GM18526 (cell line): ENCODE measurements around the gene DPCD.

Experiments
- POLR2A ChIP-seq: IDR thresholded peaks from 3 replicates; pipeline ENCODE4 v1.6.1; 2011; ENCODE audit not compliant: insufficient read length; ENCODE audit errors: extremely low read depth

The DPCD gene

GRCh38 chr10:101563497-101564040 lies 24.6 kb upstream of the DPCD start:
- TF ChIP-seq POLR2A, result no peak

DNA sequence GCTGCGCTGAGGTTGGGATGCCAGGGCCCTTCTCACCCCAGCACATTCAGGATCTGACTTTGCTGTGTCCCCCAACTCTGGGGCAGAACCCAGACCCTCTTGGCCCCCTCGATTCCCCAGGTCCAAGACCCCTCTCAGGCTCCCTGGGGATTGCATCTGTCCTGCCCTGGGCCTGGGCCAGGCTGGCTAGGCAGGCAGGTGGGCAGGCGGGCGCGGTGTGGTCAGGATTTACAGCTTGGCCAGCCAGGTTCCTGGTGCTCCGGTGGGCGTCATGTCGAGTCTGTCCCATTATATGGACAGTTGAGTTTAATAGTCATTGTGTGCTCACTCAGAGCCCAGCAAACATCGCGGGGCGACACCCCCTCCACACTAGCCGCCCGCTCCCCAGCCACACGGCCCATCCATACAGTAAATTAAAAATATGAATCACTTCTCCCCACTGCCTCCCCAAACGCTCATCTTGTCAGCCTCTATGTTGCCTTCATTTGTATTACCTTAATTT lies 23.6 kb upstream of the DPCD start:
- TF ChIP-seq POLR2A, result no peak

DNA sequence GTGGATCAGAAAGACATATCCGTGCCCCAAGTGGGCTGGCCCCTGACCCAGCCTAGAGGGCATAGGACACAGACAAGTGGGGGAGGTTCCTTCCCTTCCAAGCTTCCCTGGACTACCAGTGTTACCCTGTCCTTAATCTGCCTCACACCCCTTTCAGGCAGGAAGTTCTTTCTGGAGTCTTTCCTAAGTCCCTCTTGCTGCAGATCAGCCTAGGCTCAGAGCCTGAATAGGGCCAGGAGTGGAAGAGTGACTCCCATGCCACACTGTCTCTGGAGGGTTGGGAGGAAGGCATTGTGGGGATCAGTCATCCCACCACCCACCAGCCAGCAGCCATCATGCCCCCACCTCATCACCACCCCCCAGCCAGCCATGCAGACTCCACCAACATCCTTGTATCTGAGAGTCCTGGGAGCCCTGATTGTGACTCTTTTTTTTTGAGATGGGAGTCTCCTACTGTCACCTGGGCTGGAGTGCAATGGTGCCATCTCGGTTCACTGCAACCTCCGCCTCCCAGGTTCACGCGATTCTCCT lies 22.7 kb upstream of the DPCD start:
- TF ChIP-seq POLR2A, result no peak

- TF ChIP-seq POLR2A, result no peak
Observed at GRCh38 chr10:101565936-101566332, 22.2 kb upstream of the DPCD start.

- TF ChIP-seq POLR2A, result no peak
Observed at GRCh38 chr10:101566333-101567164, 21.6 kb upstream of the DPCD start.

DNA sequence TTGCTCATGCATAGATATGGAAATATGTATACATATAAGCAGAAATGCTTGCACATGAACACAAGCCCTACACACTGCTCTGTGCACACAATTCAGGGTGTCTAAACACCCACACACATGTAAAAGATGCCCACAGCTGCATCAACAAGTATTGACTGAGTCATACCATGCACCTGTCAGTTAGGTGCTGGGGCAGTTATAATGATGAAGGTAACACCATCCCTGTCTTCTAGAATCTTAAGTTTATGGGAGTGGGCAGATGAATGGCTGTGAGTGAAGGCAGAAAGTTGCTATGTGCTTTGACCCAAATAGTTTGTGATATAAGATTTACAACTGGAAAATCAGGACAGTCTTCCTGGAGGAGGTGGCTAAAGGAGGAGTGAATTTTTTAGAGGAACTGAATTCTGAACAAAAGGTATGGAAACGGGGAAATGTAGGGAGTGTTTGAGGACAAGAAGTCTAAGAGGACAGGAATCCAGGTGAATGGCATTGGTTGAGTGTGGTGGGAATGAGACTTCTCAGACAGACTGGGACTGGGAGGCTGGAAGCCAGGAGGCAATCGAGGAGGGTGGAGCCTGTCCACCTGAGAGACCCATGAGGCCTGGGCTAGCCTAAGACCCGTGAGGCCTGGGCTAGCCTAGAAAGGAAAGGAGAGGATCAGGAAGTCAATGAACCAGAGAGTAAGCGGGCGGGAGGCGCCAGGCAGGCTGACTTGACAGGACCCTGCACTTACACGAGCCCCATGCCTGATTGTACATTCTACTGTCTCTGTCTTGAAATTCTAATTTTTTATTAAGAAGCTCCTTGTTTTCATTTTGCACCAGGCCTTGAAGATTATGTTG lies 20.7 kb upstream of the DPCD start:
- TF ChIP-seq POLR2A, result no peak

DNA sequence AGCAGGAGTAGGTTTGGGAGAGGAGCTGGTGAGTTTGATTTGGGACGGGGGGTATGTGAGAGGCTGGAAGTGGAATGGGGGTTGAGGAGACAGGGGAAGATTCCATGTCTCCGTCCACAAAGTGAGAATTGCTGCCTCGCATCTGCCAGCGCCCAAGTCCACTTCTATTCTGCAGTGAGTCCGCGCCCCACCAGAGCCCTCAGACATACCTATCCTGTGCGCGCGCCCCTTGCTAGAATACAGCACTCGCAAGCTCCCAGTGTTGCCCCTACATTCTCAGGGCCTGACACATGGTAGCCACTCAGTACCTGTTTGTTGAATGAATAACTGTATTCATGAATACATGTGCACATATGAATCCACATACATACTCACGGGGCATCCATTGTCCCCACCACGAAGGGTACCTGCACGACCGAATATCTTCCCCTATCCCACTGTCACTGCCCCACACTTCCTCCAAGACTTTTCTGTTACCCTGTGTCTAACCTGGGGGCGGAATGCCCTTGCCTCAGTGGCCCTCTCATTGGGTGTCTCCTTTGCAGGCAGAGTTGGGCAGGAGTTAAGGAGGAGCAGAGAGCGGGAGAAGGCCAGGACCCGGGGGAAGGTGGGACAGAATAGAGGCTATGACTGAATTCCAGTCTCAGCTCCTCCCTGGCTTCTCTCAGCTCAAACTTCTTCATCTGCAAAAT lies 19.9 kb upstream of the DPCD start:
- TF ChIP-seq POLR2A, result no peak

- TF ChIP-seq POLR2A, result no peak
Observed at GRCh38 chr10:101569323-101569621, 18.8 kb upstream of the DPCD start.

DNA sequence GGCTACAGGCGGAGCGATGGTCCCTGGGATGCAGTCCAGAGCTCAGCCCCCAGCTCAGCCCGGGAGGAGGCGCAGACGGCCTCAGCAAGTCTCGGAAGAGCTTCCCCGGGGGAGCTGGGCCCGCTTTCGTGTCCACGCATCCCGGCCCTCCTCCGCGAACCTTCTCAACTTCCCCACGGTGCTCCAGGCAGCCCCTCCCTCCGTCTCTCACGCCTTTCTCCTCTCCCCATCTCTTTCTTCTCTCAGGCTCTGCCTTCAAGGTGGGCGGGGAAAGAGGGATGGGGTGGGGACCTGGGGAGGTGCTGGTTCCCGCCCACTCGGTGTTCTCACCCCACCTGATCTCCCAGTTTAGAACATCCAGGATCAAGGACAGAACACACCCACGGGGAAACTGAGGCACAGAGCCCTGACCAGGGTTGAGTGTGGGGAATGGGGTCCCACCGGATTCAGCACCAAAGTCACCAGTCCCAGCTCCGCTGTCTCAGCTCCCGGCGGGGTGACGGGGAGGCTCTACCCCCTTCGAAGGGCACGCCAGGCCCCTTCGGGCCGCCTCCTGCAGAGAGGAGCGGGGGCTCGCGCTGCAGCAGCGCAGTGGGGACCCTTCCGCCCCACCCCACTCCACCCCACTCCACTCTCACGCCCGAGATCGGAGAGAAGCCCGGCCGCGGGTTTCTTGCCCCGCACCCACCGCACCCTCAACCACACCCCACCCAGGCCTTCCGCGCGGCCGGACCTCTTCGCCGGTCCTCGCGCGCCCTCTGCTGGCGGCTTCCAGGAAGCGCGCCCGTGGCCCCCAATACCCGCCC lies 18.3 kb upstream of the DPCD start:
- no peak for TF ChIP-seq POLR2A

DNA sequence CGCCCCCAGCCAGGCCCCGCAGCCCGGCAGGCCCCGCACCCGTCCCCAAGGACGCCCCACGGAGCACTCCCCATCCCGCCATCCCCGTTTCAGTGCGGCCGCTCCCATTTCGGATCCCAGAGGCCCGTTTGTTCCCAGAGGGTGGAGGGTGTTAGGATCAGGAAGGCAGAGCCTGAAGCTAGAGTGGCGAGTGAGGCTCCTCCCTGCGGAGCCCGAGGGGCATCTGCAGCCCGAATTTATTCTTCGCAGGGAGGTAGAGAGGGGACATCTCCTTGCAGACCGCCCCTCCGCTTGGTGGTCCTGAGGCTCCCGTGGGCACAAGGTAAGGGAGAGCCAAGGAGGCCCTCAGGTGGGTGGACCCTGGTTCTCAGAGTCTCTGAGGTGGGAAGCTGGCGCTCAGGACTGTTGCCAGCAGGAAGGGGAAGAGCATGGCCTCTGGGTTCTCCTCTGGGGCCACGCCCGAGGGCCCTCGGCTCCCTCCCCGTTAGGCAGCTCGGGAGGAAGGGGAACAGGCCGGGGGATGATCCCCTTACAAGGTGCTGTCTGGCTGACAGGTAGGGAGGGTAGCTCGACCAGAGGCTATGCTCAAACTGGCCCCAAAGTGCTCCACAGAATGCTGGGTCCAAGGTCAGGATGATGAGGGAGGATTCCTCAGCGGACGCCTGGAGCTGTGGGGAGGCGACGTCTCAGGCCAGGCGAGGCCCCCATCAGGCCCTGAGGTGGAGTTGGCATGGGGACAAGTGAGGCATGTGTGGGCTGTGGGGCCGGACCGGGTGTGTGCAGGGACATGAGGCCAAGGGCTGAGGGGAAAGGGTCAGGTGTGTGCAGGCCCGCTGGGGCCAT lies 17.5 kb upstream of the DPCD start:
- TF ChIP-seq POLR2A, result no peak

- TF ChIP-seq POLR2A, result no peak
Observed at GRCh38 chr10:101571271-101571925, 16.7 kb upstream of the DPCD start.

- TF ChIP-seq POLR2A, result no peak
Observed at GRCh38 chr10:101572126-101572525, 16.0 kb upstream of the DPCD start.

DNA sequence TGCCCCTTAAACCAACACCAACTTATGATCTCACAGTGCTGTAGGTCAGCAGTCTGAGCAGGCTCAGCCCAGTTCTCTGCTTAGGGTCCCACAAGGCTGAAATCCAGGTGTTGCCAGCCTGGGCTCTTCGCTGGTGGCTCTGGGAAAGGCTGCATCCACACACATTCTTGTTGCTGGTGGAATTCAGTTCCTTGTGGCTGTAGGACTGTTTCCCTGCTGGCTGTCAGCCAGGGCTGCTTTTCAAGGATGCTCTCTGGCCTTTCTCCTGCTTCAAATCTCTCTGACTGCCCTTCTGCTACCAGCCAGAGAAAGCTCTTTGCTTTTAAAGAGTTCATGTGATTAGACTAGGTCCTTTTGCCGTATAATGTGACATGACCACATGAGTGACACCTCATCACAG lies 15.3 kb upstream of the DPCD start:
- no peak for TF ChIP-seq POLR2A
